GM19463 (cell line): Measurements from ENCODE around the gene TCF25.
"Not testable (repeated sequence)": the region's sequence is repeated elsewhere in the genome, so short reads cannot be mapped to it uniquely, and the experiment has no call there.

Experiments used
- ATAC-seq: cut with Tn5 transposase; IDR thresholded peaks from one replicate; pipeline ENCODE4 v1.9.1; 2021; ENCODE audit warnings: mild to moderate bottlenecking, moderate library complexity; ENCODE audit not compliant: unreplicated experiment

TCF25 gene

DNA sequence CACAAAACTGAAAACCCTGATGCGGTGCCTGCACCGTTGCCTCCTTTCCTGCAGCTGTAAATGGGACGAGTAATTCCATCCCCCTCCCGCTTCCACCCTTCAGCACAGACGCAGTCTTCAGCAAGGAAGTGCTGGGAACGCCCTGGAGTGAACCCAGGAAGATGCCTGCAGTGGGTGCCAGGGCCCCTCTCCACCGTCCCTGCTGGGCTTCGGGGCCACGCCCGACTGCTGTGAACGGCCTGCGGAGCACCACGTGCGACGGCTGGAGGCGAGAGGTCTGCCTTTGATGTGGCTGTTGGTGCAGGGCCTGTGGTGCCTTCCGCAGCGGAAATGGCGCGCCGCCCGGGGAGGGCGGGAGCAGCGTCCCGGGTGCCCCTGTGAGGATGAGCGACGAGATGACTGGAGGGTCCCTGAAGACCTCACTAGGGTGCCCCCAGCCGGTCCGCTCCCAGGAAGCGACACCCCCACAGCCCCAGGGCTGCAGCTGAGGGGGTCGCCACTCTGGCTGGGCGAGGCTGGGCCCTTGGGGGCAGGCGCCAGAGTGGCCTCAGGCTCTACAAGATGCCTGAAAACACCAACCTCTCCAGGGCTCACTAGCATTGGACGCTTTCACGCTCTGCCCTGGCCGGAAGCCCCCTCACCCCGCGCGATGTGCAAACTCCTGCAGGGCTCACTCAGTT, 44.5 kb downstream of the TCF25 start:
- ATAC-seq: peak; percentile 77

DNA sequence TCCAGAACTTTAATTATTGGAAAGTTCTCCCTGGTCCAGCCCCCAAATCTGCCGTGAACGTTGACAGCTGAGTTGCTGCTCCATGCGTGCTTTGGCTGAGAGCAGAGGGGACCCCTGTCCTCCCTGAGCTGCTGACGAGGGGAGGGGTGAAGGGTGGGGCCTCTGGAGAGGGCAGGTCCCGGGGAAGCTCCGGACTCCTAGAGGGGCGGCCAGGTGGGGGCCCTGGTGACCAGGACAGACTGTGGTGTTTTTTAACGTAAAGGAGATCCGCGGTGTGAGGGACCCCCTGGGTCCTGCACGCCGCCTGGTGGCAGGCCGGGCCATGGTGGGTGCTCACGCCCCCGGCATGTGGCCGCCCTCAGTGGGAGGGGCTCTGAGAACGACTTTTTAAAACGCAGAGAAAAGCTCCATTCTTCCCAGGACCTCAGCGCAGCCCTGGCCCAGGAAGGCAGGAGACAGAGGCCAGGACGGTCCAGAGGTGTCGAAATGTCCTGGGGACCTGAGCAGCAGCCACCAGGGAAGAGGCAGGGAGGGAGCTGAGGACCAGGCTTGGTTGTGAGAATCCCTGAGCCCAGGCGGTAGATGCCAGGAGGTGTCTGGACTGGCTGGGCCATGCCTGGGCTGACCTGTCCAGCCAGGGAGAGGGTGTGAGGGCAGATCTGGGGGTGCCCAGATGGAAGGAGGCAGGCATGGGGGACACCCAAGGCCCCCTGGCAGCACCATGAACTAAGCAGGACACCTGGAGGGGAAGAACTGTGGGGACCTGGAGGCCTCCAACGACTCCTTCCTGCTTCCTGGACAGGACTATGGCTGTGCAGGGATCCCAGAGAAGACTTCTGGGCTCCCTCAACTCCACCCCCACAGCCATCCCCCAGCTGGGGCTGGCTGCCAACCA, 45.3 kb downstream of the TCF25 start, which contains the start of gene MC1R:
TSS of gene MC1R (plus strand) at position 410 of the 895 bp plus-strand sequence. CDS start at position 807, 397 bp downstream.
- no peak for ATAC-seq

DNA sequence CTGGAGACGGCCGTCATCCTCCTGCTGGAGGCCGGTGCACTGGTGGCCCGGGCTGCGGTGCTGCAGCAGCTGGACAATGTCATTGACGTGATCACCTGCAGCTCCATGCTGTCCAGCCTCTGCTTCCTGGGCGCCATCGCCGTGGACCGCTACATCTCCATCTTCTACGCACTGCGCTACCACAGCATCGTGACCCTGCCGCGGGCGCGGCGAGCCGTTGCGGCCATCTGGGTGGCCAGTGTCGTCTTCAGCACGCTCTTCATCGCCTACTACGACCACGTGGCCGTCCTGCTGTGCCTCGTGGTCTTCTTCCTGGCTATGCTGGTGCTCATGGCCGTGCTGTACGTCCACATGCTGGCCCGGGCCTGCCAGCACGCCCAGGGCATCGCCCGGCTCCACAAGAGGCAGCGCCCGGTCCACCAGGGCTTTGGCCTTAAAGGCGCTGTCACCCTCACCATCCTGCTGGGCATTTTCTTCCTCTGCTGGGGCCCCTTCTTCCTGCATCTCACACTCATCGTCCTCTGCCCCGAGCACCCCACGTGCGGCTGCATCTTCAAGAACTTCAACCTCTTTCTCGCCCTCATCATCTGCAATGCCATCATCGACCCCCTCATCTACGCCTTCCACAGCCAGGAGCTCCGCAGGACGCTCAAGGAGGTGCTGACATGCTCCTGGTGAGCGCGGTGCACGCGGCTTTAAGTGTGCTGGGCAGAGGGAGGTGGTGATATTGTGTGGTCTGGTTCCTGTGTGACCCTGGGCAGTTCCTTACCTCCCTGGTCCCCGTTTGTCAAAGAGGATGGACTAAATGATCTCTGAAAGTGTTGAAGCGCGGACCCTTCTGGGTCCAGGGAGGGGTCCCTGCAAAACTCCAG, 46.4 kb downstream of the TCF25 start:
- ATAC-seq: no peak

DNA sequence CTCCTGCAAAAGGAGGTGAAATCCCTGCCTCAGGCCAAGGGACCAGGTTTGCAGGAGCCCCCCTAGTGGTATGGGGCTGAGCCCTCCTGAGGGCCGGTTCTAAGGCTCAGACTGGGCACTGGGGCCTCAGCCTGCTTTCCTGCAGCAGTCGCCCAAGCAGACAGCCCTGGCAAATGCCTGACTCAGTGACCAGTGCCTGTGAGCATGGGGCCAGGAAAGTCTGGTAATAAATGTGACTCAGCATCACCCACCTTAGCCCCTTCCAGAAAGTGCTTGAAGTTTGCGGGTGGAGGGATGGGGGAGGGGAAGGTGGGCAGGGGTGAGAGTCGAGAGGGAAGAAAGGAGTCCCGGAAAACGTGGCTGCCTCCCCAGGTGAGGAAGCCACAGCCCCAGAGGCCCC, 47.3 kb downstream of the TCF25 start:
- no peak for ATAC-seq

DNA sequence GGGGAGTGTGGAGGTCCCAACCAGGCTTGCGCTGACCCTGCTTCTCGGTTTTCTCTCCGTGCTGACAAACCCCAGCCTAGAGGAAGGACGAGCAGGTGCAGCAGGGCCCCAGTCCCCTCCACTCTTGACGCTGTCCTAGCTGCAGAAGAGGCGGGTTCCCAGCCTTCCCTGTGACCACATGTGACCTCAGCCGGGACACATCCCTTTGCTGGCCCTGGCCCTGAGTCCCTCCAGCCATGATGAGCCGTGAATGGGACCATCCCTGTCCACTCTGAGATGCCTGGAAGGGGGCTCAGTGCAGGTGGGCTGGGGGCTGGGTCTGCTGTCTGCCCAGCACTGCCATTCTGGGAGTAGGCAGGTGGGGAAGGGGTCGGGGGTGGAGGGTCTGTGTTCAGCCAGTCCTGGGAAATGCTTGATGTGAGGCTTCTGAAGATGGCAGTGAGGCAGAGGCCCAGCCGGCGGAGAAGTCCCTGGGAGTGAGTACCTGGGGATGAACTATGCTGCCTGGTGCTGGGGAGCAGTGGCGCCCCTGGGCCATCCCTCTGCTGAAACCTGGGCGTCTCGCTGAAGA, 47.8 kb downstream of the TCF25 start:
- no peak for ATAC-seq

DNA sequence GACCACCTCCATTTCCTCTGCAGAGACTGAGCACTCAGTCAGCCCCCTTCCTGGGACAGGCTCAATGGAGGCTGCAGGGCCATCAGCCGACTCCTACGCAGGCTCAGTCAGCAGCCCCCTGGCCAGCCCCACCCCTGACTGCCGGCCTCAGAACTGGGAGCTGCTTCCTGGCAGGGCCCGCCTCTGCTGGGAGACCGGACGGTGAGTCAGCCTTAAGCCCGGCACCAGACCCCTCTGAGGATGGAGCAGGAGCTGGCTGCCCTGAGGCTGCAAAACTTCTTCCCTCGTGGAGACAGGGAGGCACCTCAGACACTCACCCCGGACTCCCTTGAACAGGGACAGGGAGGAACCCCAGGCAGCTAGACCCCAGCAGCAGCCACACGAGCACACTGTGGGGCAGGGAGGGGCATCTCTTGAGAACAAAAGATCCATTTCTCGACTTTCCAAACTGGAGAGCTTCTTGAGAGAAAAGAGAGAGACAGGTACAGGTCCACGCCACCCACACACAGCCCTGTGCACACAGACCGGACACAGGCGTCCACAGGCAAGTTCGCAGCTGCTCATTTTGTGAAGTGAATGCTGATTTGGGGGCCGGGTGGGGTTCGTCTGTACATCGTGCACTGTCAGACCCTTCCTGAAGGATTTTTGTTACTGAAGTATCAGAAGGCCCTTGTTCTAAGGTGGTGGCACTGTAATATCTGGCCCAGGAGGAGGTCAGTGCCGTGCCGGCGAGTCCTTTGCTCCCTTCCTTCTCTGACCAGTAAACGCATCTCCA, 48.5 kb downstream of the TCF25 start:
- no peak for ATAC-seq

DNA sequence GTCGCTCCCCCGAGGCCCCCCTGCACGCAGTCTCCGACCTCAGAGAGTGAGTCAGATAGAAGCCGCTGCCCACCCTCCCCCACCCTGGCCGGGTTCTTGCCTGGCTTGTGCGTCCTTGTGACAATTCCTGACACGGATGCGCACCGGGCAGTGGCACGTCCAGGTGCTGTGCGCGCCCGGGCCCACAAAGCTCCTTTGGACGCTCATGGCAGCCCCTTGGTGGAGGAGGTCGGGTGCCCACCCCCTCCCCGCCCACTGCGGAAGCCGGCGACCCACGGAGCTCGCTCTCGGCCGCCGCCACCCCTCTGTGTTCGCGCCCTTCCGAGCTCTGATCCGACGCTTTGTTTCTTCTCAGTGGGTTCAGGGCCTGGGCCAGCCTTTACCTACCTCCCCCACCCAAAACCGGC, 49.1 kb downstream of the TCF25 start:
- ATAC-seq: no peak

DNA sequence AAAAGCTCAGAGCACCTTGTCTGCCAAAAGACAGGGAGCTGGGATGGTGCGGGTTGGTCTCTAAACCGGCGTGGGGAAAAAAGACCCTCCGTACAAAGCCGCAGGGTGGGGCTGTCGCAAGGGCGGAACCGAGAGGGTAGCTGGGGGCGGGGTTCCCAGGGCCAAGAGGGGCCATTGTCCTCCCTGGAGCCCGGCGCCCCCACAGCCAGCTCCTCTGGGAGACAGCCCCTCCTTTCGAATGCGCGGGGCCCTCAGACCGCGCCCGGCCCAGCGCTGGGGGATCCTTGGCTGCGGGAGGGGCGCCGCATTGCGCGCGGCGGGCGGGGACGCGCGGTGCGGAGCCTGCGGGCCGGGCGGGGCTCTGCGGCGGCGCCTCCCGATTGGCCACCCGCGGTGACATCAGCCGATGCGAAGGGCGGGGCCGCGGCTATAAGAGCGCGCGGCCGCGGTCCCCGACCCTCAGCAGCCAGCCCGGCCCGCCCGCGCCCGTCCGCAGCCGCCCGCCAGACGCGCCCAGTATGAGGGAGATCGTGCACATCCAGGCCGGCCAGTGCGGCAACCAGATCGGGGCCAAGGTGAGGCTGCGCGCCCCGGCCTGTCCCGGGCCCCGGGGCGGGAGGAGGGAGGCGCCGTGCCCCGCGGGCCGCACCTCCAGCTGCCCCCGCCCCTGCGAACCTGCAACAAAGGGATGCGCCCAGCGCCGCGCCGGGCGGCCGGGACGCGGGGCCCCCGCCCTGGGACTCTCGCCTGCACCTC, 49.7 kb downstream of the TCF25 start, which contains the start of gene TUBB3:
TSS of gene TUBB3 (plus strand) at position 459 of the 756 bp plus-strand sequence. CDS start at position 519, 60 bp downstream.
- no peak for ATAC-seq

DNA sequence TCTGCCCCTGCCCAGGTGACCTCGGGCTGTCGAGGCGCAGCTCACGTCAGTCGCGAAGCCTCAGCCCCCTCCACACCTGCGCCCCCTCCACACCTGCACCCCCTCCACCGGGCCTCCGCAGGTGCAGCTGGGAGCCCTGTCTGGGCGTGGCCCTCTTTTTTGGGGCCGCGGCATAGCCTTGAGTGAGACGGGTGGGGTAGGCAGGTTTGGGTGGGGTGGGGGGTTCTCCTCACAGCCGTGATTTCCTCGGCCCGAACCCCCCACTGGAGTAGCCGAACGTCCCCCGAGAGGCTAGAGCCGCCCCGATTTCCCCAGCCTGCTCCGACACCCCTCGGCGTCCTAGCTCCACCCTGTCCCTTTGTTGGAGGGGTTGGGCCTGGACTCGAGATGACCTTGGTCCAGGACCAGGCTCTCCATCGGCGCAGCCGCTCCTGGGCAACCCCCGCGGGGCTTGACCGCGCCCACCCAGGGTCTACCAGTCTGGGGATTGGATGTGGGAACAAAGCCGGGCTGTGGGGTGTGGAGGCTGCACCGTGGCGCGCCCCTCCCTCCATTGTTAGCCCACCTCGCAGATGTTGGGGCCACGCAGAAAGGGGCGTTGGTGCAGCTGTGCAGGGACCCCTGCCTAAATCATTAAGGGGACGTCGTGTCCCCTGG, 50.4 kb downstream of the TCF25 start:
- ATAC-seq: no peak

DNA sequence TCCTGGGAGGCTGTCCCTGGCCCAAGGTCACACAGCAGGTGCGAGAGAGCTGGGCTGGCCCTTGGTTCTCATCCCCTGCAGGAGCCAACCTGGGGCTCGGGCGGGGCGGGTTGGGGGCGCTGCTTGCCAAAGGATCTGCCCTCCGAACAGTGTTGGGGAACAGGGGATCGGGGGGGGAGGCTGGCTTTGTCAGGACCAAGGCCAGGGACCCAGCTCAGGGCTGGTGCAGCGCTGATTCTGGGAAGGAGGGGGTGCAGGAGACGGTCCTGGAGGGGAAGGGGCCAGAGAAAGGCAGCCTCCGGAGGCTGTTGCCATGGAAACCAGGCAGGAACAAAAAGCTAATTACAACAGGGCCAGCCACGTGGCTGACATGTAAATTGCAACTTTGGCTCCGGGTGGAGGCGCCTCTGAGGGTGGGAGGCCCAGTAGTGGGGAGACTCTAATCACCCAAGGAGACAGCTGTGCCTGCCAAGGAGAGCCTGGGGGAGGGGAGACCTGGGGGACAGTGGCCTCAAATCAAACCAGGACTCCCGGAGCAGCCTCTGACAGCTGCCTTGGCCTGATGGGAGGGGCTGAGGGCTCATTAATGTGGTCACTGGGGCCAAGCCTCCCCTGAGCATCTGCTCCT, 51.0 kb downstream of the TCF25 start:
- no peak for ATAC-seq

DNA sequence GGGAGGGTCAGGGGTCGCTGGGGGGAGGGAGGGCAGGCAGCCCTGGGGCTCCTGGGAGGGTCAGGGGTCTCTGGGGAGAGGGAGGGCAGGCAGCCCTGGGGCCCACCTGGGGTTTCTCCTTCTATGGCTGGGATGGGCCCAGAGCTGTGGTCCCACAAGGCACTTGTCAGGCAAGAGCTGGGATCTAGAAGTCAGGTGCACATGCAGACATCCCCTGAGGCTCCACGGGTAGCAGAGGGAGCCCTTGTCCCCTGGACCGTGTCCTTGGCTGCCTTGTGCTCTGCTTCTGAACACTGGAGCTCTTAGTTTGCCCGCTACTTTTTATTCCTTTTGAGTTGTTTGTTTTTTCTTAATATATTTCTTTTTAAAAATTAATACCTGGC, 51.5 kb downstream of the TCF25 start:
- ATAC-seq: no peak

DNA sequence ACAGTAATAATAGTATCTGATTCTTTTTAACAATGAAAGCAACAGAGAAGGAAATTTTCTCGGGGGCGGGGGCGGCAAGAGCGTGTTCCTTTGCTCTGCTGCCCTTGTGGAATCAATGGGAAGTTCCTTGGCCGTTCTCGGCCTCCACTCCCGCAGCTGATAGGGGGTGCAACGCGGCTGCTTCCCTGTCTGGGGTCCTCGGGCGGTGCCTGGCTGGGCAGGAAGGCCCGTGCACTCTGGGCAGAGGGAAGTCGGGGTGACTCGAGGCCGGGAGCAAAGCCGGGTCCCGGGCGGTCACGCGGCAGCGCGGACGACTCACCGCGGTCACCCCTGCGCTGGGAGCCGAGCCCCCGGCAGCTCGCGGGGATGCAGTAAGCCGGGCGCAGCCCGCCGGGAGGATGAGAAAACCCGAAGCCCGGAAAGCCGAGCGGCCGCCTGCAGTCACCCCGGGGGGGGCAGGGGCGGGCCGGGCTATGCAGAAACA, 52.2 kb downstream of the TCF25 start:
- ATAC-seq: no peak

DNA sequence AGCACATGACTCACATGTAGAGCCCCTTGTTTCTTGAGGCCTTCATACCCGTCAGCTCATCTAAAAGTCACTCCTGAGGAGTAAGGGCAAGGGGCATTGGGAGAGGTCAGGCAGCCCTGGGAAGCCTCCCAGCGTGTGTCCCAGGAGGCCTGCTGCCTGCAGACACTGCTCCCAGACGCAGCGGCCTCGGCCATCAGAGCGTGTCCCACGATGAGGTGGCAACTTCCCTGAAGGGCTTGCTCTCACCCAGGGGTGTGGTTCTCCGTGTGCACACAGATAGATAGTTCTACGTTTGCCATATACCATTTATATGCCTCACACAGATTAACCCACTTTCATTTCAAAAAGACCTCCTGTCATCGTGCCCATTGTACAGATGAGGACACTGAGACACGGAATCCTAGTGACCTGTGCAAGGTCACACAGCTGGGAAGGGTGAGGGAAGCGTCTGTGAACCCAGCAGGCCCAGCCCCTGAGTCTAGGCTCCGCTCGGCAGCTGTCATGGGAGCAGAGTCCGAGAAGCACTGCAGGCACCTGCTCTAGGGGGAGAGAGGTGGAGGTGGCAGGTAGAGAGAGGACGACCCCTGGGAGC, 58.0 kb downstream of the TCF25 start:
- ATAC-seq: no peak

DNA sequence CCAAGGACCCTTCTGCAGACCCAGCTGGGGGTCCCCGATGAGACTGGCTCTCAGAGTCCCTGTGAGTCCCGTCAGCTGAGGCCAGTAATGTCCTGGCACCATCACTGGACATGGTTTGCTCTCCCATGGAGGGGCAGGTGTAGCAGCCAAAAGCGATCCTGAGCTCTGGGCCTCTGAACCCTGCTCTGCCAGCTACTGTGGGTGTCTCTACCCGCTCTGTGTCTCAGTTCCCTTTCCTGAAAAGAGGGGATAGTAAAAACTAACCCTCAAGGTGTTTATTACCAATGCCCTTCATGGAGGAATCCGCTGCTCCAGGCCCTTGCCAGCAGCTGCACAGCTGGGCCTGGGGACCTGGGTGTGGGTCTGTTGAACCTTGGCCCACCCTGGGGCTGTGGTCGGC, 58.6 kb downstream of the TCF25 start:
- ATAC-seq: no peak

DNA sequence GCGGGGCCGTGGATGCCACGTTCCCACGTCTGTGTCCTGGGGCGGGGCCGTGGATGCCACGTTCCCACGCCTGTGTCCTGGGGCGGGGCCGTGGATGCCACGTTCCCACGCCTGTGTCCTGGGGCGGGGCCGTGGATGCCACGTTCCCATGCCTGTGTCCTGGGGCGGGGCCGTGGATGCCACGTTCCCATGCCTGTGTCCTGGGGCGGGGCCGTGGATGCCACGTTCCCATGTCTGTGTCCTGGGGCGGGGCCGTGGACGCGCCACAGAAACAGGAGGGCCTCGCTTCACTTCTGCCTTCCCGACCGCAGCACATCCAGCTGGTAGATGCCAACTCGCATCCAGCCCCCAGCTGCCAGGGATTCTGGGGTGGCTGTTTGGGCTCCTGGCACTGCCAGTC, 60.6 kb downstream of the TCF25 start:
- ATAC-seq: not testable (repeated sequence)

DNA sequence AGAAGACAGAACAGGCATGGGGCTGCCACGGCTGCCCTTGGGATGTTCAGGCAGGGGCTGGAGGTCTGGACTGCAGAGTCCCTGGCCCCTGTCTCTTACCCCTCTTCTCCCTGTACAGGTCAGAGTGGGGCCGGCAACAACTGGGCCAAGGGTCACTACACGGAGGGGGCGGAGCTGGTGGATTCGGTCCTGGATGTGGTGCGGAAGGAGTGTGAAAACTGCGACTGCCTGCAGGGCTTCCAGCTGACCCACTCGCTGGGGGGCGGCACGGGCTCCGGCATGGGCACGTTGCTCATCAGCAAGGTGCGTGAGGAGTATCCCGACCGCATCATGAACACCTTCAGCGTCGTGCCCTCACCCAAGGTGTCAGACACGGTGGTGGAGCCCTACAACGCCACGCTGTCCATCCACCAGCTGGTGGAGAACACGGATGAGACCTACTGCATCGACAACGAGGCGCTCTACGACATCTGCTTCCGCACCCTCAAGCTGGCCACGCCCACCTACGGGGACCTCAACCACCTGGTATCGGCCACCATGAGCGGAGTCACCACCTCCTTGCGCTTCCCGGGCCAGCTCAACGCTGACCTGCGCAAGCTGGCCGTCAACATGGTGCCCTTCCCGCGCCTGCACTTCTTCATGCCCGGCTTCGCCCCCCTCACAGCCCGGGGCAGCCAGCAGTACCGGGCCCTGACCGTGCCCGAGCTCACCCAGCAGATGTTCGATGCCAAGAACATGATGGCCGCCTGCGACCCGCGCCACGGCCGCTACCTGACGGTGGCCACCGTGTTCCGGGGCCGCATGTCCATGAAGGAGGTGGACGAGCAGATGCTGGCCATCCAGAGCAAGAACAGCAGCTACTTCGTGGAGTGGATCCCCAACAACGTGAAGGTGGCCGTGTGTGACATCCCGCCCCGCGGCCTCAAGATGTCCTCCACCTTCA, 61.5 kb downstream of the TCF25 start:
- ATAC-seq: no peak

DNA sequence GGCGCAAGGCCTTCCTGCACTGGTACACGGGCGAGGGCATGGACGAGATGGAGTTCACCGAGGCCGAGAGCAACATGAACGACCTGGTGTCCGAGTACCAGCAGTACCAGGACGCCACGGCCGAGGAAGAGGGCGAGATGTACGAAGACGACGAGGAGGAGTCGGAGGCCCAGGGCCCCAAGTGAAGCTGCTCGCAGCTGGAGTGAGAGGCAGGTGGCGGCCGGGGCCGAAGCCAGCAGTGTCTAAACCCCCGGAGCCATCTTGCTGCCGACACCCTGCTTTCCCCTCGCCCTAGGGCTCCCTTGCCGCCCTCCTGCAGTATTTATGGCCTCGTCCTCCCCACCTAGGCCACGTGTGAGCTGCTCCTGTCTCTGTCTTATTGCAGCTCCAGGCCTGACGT, 62.2 kb downstream of the TCF25 start:
- ATAC-seq: not testable (repeated sequence)
